Effector memory CD8-positive, alpha-beta T cell (primary cell): ENCODE measurements around the gene RSRC2.
"Not testable (repeated sequence)": the region's sequence is repeated elsewhere in the genome, so short reads cannot be mapped to it uniquely, and the experiment has no call there.

ENCODE experiments used
- ATAC-seq: fragments of 150-1000 bp; cut with Tn5 transposase; replicated peaks from 2 replicates; pipeline ENCODE4 v1.10.0; 2021; ENCODE audit warnings: mild to moderate bottlenecking, moderate library complexity
- DNase-seq, 3 experiments: peaks; one replicate each; pipeline ENCODE4 v3.0.0; 2021
- H3K27ac Mint-ChIP-seq, 2 donors: one replicate each; pipeline ENCODE4 v1.8.0; 2022; ENCODE audit warnings: mild to moderate bottlenecking in 2 of 2, mixed read lengths in 2 of 2, moderate library complexity in 2 of 2
- H3K27me3 Mint-ChIP-seq, 2 donors: one replicate each; pipeline ENCODE4 v1.8.0; 2022; ENCODE audit warnings: mixed read lengths in 2 of 2
- H3K36me3 Mint-ChIP-seq: one replicate; pipeline ENCODE4 v1.8.0; 2022; ENCODE audit warnings: mild to moderate bottlenecking, moderate library complexity, mixed read lengths; ENCODE audit not compliant: insufficient read depth
- H3K4me1 Mint-ChIP-seq, 2 donors: one replicate each; pipeline ENCODE4 v1.8.0; 2022; ENCODE audit warnings: low read depth in 2 of 2, mixed read lengths in 2 of 2
- H3K4me3 Mint-ChIP-seq, 2 donors: one replicate each; pipeline ENCODE4 v1.8.0; 2022; ENCODE audit warnings: mild to moderate bottlenecking in 2 of 2, mixed read lengths in 2 of 2, moderate library complexity in 2 of 2
- H3K9me3 Mint-ChIP-seq, 2 donors: one replicate each; pipeline ENCODE4 v1.8.0; 2022; ENCODE audit warnings: mixed read lengths in 2 of 2

The RSRC2 gene

GRCh38 chr12:122467983-122468382, 58.8 kb downstream of the RSRC2 start:
- DNase-seq = no peak
- peaks cover 1 to 6% of the 10 kb centered on the region in 2 donors for H3K4me1 Mint-ChIP-seq
- no peaks in the 10 kb centered on the region for H3K9me3 Mint-ChIP-seq
- ATAC-seq = no peak
- H3K36me3 Mint-ChIP-seq = peaks cover 4% of the 10 kb centered on the region
- H3K27ac Mint-ChIP-seq = no peak overlapping the region
- H3K27me3 Mint-ChIP-seq = no peaks in the 10 kb centered on the region
- H3K4me3 Mint-ChIP-seq = no peak overlapping the region

DNA sequence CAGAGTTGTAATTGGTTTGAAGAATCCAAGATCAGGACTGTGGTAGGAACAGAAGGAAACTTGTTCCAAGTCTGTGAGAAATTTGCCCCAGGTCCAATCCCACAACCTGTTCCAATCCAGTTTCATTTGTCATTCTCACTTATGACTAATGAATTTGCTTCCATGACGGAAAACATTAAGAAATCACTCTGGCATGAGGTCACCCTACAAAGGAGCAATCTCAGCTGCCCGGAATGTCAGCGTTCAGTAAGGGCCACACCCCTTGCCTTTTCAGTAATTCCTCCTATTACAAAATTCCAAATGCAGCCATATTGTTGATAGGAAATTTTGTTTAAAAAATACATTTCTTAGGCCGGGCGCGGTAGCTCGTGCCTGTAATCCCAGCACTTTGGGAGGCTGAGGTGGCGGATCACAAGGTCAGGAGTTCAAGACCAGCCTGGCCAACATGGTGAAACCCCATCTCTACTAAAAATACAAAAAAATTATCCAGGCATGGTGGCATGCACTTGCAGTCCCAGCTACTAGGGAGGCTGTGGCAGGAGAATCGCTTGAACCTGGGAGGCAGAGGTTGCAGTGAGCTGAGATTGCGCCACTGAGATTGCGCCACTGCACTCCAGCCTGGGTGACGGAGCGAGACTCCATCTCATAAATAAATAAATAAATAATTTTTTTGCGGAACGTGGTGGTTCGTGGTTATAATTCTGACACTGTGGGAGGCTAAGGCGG, 62.3 kb downstream of the RSRC2 start:
- H3K9me3 Mint-ChIP-seq, DNase-seq, H3K36me3 Mint-ChIP-seq, ATAC-seq, H3K27me3 Mint-ChIP-seq, H3K4me1 Mint-ChIP-seq, H3K4me3 Mint-ChIP-seq: not testable (repeated sequence)
- H3K27ac Mint-ChIP-seq = peak overlapping the region in 1 of 2 donors; percentile 38

GRCh38 chr12:122460641-122461040, 66.1 kb downstream of the RSRC2 start:
- Mint-ChIP-seq H3K9me3 (no peaks in the 10 kb centered on the region), H3K4me3 (no peak overlapping the region), H3K27ac (no peak overlapping the region), H3K27me3 (no peaks in the 10 kb centered on the region), H3K4me1 (peaks cover 5 to 6% of the 10 kb centered on the region in 2 donors), H3K36me3 (peaks cover 2% of the 10 kb centered on the region)
- DNase-seq (no peak), ATAC-seq (no peak)

GRCh38 chr12:122460061-122460460, 66.7 kb downstream of the RSRC2 start:
- peaks cover 5 to 6% of the 10 kb centered on the region in 2 donors for H3K4me1 Mint-ChIP-seq
- no peak for ATAC-seq
- no peak for DNase-seq
- no peaks in the 10 kb centered on the region for H3K27me3 Mint-ChIP-seq
- H3K9me3 Mint-ChIP-seq = no peaks in the 10 kb centered on the region
- H3K36me3 Mint-ChIP-seq = peaks cover 2% of the 10 kb centered on the region
- no peak overlapping the region for H3K4me3 Mint-ChIP-seq
- H3K27ac Mint-ChIP-seq = no peak overlapping the region

- Mint-ChIP-seq H3K27ac (peak overlapping the region in 1 of 2 donors; percentile 51), H3K36me3 (peaks cover 2% of the 10 kb centered on the region), H3K4me3 (no peak overlapping the region), H3K4me1 (peaks cover 6% of the 10 kb centered on the region in 2 donors), H3K27me3 (no peaks in the 10 kb centered on the region), H3K9me3 (no peaks in the 10 kb centered on the region)
- DNase-seq = no peak
- no peak for ATAC-seq
These were observed 67.5 kb downstream of the RSRC2 start for GRCh38 chr12:122459211-122459610.

DNA sequence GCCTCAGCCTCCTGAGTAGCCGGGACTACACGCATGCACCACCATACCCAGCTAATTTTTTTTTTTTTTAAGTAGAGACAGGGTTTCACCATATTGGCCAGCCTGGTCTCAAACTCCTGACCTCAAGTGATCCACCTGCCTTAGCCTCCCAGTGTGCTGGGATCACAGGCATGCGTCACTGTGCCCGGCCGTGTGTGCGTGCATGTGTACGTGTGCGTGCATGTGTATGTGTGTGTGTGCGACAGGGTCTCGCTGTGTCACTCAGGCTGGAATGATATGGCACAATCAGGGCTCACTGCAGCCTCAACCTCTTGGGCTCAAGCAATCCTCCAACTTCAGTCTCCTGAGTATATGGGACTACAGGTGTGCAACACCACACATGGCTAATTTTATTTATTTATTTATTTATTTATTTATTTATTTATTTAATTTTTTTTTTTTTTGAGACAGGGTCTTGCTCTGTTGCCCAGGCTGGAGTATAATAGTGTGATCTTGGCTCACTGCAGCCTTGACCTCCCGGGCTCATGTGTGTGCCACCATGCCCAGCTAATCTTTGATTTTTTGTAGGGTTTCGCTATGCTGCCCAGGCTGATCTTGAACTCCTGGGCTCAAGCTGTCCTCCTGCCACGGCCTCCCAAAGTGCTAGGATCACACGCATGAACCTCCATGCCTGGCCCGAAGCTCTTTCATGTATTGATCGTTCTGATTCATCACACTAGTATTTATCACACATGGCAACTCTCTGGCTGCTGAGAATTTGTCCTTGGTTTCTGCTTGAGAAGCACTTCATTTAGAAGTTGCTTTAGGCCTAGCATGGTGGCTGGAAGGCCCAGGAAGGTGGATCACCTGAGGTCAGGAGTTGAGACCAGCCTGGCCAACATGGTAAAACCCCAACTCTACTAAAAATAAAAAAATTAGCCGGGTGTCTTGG, 68.4 kb downstream of the RSRC2 start:
- DNase-seq = no peak
- Mint-ChIP-seq H3K27me3 (no peaks in the 10 kb centered on the region), H3K4me3 (no peak overlapping the region), H3K4me1 (peaks cover 13 to 14% of the 10 kb centered on the region in 2 donors), H3K36me3 (peaks cover 8% of the 10 kb centered on the region), H3K9me3 (no peaks in the 10 kb centered on the region), H3K27ac (peak overlapping the region; percentile 60 to 82)
- ATAC-seq = no peak

GRCh38 chr12:122457627-122458026, 69.1 kb downstream of the RSRC2 start:
- DNase-seq (no peak), ATAC-seq (no peak)
- Mint-ChIP-seq H3K36me3 (peaks cover 14% of the 10 kb centered on the region), H3K27ac (peak overlapping the region; percentile 60 to 82), H3K9me3 (no peaks in the 10 kb centered on the region), H3K27me3 (no peaks in the 10 kb centered on the region), H3K4me3 (no peak overlapping the region), H3K4me1 (peaks cover 20 to 22% of the 10 kb centered on the region in 2 donors)

DNA sequence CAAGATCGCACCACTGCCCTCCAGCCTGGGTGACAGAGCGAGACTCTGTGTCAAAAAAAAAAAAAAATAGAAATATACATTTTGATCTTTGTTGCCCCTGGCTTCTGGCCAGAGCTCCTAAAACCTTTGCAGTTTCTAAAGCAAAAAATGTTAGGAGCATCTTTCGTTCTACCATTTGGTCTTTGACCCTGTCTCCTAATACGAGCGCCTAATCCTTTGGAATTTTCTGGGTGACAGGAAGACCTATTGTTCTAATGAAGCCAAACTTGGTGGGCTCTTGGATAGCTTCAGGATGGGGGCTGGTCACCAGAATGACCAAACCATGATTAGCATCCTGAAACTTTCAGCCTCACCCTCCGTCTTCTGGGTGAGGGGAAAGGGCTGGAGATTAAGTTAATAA, 72.0 kb downstream of the RSRC2 start:
- Mint-ChIP-seq H3K36me3 (peaks cover 14% of the 10 kb centered on the region), H3K9me3 (no peaks in the 10 kb centered on the region), H3K4me3 (no peak overlapping the region), H3K27me3 (no peaks in the 10 kb centered on the region), H3K4me1 (peaks cover 21 to 24% of the 10 kb centered on the region in 2 donors), H3K27ac (peak overlapping the region in 1 of 2 donors; percentile 71)
- DNase-seq (no peak), ATAC-seq (no peak)

GRCh38 chr12:122454250-122454721, 72.5 kb downstream of the RSRC2 start:
- H3K27ac Mint-ChIP-seq = peak overlapping the region; percentile 95 to 97
- H3K27me3 Mint-ChIP-seq = no peaks in the 10 kb centered on the region
- H3K4me3 Mint-ChIP-seq = peak overlapping the region in 1 of 2 donors; percentile 62
- DNase-seq = no peak
- ATAC-seq = no peak
- peaks cover 21 to 24% of the 10 kb centered on the region in 2 donors for H3K4me1 Mint-ChIP-seq
- H3K9me3 Mint-ChIP-seq = no peaks in the 10 kb centered on the region
- H3K36me3 Mint-ChIP-seq = peaks cover 14% of the 10 kb centered on the region
